B cell (primary cell): Measurements from ENCODE around the gene CSMD2.

Experiments
- CTCF ChIP-seq: fragments of 200-600 bp; IDR thresholded peaks from one replicate; pipeline ENCODE4 v1.8.0; 2022; ENCODE audit warnings: antibody characterized with exemption, mild to moderate bottlenecking
- EZH2 ChIP-seq: IDR thresholded peaks from 2 replicates; pipeline ENCODE4 v1.6.1; 2012; ENCODE audit warnings: borderline replicate concordance, low read depth, mild to moderate bottlenecking, moderate library complexity, low read length; ENCODE audit not compliant: insufficient read depth, poor library complexity, severe bottlenecking

DNA sequence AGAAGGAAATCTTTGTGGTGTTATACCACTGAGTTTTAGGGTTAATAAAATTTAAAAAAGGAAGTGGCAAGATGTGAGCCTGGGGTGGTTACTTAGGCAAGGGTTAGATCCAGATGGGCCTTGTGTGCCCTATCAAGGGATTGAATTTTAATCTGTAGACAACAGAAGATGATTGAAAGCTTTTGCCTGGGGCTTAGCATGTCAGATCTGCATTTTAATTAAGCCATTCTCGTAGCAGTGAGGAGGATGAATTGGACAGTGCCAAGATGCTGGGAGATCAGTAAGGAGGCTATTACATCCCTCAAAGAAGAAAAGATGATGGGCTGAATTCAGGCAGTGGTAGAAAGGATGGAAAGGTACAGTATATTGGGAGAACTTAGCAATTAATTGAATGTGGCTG is 258.9 kb downstream of the CSMD2 start:
- no peak for TF ChIP-seq CTCF
- TF ChIP-seq EZH2: no peak
